Muscle of leg (tissue), 11 donors: ENCODE results near the gene CRTAC1. TPM values are rescaled to one million over a fixed set of nuclear protein-coding genes. Genes with fewer than 3 reads are reported as not detected.

ENCODE experiments used
- DNase-seq: peaks from one replicate; pipeline ENCODE4 v3.0.0; 2013
- H3K27ac ChIP-seq: one replicate; pipeline ENCODE4 v1.5.1; 2013; ENCODE audit warnings: mild to moderate bottlenecking, low read length, control low read depth
- H3K27me3 ChIP-seq: one replicate; pipeline ENCODE4 v1.6.1; 2013; ENCODE audit warnings: low read length; ENCODE audit not compliant: control insufficient read depth, insufficient read depth
- H3K36me3 ChIP-seq: one replicate; pipeline ENCODE4 v1.6.1; 2013; ENCODE audit warnings: low read length; ENCODE audit not compliant: control insufficient read depth, insufficient read depth
- H3K4me1 ChIP-seq: one replicate; pipeline ENCODE4 v1.6.1; 2013; ENCODE audit warnings: low read length; ENCODE audit not compliant: control insufficient read depth, insufficient read depth
- H3K4me3 ChIP-seq: one replicate; pipeline ENCODE4 v1.5.1; 2013; ENCODE audit warnings: low read length, control low read depth
- H3K9me3 ChIP-seq: replicated peaks from 2 replicates; pipeline ENCODE4 v1.6.1; 2013; ENCODE audit warnings: low read depth, low read length; ENCODE audit not compliant: control insufficient read depth
- WGBS: methylation state at CpG from one replicate; pipeline ENCODE4 v1.1.5; 2013; ENCODE audit warnings: missing lambda C conversion rate; ENCODE audit not compliant: insufficient coverage; 5-methylcytosine and 5-hydroxymethylcytosine counted together
- polyA plus RNA-seq, 8 donors: library from polyadenylated mRNA; unstranded; fragments of 120-200 nt; gene quantifications; one replicate each; pipeline versions ENCODE4 v1.2.1 to v1.2.3, GENCODE V29; 2013; ENCODE audit warnings: inconsistent platforms in 1 of 8, low replicate concordance in 1 of 8; ENCODE audit not compliant: insufficient read length in 8 of 8, insufficient read depth in 1 of 8
- total RNA-seq: library from RNA; stranded (reverse); fragments of 120-200 nt; gene quantifications from one replicate; pipeline ENCODE4 v1.2.4, GENCODE V29; 2013

Gene CRTAC1
- total and polyA plus RNA-seq, 9 donors: 0.15 to 1.3 (median 0.54) TPM

- no peak overlapping the region for H3K27ac ChIP-seq
- peaks cover 12% of the 10 kb centered on the region for H3K27me3 ChIP-seq
- no peak for DNase-seq
- H3K4me3 ChIP-seq: no peak overlapping the region
- WGBS: 20% methylated on average over 1 of the region's 1 CpG
- no peaks in the 10 kb centered on the region for H3K9me3 ChIP-seq
- no peaks in the 10 kb centered on the region for H3K4me1 ChIP-seq
- no peaks in the 10 kb centered on the region for H3K36me3 ChIP-seq
Observed at GRCh38 chr10:97861924-97862323, 168.5 kb downstream of the CRTAC1 start.

GRCh38 chr10:97861097-97861750 is 169.2 kb downstream of the CRTAC1 start:
- Histone ChIP-seq H3K4me3 (no peak overlapping the region), H3K9me3 (no peaks in the 10 kb centered on the region), H3K27ac (no peak overlapping the region), H3K36me3 (no peaks in the 10 kb centered on the region), H3K4me1 (no peaks in the 10 kb centered on the region), H3K27me3 (peaks cover 12% of the 10 kb centered on the region)
- no peak for DNase-seq
- WGBS: 63% methylated on average over 1 of the region's 3 CpGs

GRCh38 chr10:97858001-97858439 is 172.4 kb downstream of the CRTAC1 start:
- H3K9me3 ChIP-seq: no peaks in the 10 kb centered on the region
- H3K4me3 ChIP-seq: no peak overlapping the region
- DNase-seq: peak; percentile 21
- WGBS: 86% methylated on average over 1 of the region's 1 CpG
- H3K27ac ChIP-seq: no peak overlapping the region
- H3K27me3 ChIP-seq: peaks cover 14% of the 10 kb centered on the region
- H3K4me1 ChIP-seq: no peaks in the 10 kb centered on the region
- H3K36me3 ChIP-seq: no peaks in the 10 kb centered on the region

- DNase-seq: no peak
- Histone ChIP-seq H3K36me3 (no peaks in the 10 kb centered on the region), H3K27ac (no peak overlapping the region), H3K9me3 (no peaks in the 10 kb centered on the region), H3K27me3 (peaks cover 29% of the 10 kb centered on the region), H3K4me1 (peaks cover 5% of the 10 kb centered on the region), H3K4me3 (no peak overlapping the region)
- no CpG with 5 or more reads among the region's 3 CpGs for WGBS
Observed at GRCh38 chr10:97854743-97855142, 175.7 kb downstream of the CRTAC1 start.

- Histone ChIP-seq H3K4me3 (no peak overlapping the region), H3K9me3 (no peaks in the 10 kb centered on the region), H3K27ac (no peak overlapping the region), H3K4me1 (peaks cover 8% of the 10 kb centered on the region), H3K27me3 (peaks cover 44% of the 10 kb centered on the region), H3K36me3 (no peaks in the 10 kb centered on the region)
- 66% methylated on average over 2 of the region's 4 CpGs for WGBS
- DNase-seq: no peak
Observed at GRCh38 chr10:97852840-97853405, 177.5 kb downstream of the CRTAC1 start.

- 42% methylated on average over 1 of the region's 3 CpGs for WGBS
- Histone ChIP-seq H3K27me3 (peaks cover 45% of the 10 kb centered on the region), H3K36me3 (no peaks in the 10 kb centered on the region), H3K9me3 (no peaks in the 10 kb centered on the region), H3K4me1 (peaks cover 8% of the 10 kb centered on the region), H3K4me3 (no peak overlapping the region), H3K27ac (no peak overlapping the region)
- no peak for DNase-seq
Observed at GRCh38 chr10:97852277-97852676, 178.1 kb downstream of the CRTAC1 start.

- no peaks in the 10 kb centered on the region for H3K9me3 ChIP-seq
- WGBS: 72% methylated on average over 7 of the region's 7 CpGs
- peaks cover 8% of the 10 kb centered on the region for H3K4me1 ChIP-seq
- no peak overlapping the region for H3K27ac ChIP-seq
- no peaks in the 10 kb centered on the region for H3K36me3 ChIP-seq
- peaks cover 48% of the 10 kb centered on the region for H3K27me3 ChIP-seq
- no peak overlapping the region for H3K4me3 ChIP-seq
- DNase-seq: no peak
Observed at GRCh38 chr10:97851341-97852001, 178.9 kb downstream of the CRTAC1 start.

- Histone ChIP-seq H3K27me3 (peaks cover 48% of the 10 kb centered on the region), H3K27ac (no peak overlapping the region), H3K4me1 (peaks cover 8% of the 10 kb centered on the region), H3K4me3 (no peak overlapping the region), H3K9me3 (no peaks in the 10 kb centered on the region), H3K36me3 (no peaks in the 10 kb centered on the region)
- WGBS: 21% methylated on average over 5 of the region's 13 CpGs
- no peak for DNase-seq
Observed at GRCh38 chr10:97850446-97850845, 180.0 kb downstream of the CRTAC1 start.

GRCh38 chr10:97849687-97850402 is 180.6 kb downstream of the CRTAC1 start, which contains the start of gene GOLGA7B:
Gene GOLGA7B, plus strand, starts transcription at chr10:97849843. Its CDS starts 461 bp downstream, at chr10:97850304.
- Histone ChIP-seq H3K27me3 (peaks cover 48% of the 10 kb centered on the region), H3K4me3 (peak within 1 kb of the TSS; percentile 15), H3K4me1 (peaks cover 8% of the 10 kb centered on the region), H3K9me3 (no peaks in the 10 kb centered on the region), H3K27ac (no peak within 1 kb of the TSS), H3K36me3 (no peaks in the 10 kb centered on the region)
- under 1% methylated on average over 77 of the region's 87 CpGs for WGBS
- DNase-seq: peak; percentile 66
